GM21723 (cell line): ENCODE results near the gene TNNT3.

Experiments
- ATAC-seq: cut with Tn5 transposase; IDR thresholded peaks from one replicate; pipeline ENCODE4 v1.9.1; 2021; ENCODE audit warnings: mild to moderate bottlenecking, moderate library complexity; ENCODE audit not compliant: unreplicated experiment

The TNNT3 gene

DNA sequence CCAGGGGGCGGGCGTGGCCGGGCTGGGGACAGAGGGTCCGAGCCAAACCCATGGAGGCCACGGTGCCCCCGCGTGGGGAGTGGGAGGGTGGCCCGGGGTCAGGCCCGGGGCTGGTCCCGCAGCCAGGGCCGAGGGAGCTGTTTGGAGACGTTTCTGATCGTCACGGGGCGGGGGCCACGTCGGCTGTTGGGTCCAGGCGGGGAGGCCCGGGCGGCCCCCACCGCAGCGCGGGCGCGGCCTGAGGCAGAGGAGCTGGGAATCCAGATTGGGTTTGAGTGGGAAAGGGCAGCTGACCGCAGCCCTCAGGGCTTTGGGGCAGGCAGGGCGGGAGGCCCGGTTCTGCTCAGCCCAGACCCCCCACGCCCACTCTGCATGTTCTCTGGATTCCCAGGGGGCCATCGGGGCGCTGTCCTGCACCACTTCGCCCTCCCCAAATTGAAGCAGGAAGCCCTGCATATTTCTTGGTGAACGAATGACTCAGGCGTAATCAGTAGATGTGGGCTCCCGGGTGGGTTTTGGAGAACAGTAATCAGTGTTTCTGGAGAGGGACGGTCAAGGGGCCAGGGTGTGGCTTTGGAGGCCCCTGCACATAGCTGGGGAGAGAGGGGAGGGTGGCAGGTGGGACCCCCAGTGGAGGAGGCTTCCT is 28.2 kb downstream of the TNNT3 start:
- no peak for ATAC-seq

DNA sequence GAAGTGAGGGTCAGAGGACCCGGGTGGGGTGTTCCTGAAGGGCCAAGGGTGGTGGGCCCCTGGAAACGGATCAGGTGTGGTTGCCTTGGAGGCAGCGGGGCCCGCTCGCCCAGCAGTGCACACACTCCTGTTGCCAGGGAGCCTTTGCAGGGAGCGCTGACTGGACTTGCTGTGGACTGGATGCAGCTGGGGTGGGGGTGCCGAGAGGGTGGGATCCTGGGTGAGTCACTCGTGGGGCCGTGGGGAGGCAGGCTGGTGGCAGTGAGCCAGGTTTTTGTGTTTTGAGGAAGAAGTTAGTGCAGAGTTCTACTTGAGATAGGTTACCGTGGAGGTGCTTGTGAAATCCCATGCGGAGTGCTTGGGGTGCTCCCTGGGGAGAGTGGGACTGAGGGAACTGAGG is 28.9 kb downstream of the TNNT3 start:
- no peak for ATAC-seq

DNA sequence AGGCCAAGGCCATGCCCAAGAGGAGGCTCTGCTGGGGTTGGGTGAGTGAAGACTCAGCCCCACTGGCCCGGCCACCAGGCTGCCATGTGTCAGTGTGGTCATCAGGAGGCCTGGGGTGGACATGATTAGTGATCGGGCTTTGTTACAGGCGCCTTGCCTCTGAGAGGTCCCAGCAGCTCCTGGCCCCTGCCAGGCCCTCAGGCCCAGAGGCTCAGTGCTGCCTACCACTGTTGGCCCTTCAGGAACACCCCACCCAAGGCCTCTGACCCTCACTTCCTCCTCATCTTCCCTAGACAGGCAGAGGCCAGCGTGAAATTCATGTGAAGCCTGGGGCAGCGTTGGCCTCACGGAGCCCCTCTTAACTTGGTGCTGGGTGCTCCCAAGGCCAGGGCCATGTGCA is 29.8 kb downstream of the TNNT3 start:
- no peak for ATAC-seq

DNA sequence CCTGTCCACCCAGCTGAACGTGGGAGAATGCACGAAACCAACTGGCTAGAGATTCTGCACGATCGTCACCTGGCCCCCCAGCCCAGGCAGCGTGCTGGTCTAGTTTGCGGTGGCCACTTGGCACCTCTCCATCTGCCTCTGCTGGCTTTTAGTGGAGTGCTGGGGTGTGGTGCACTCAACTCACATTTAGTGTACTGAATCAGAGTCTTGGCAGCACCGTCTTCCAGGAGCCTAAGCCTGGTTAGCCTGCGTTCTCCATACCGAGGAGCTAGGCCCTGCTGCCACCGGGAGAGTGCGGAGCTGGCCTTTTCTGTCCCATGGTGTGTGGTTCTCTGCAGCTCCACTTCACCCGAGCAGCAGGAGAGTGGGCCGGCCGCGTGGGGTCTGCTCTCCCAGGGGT is 30.4 kb downstream of the TNNT3 start:
- no peak for ATAC-seq

DNA sequence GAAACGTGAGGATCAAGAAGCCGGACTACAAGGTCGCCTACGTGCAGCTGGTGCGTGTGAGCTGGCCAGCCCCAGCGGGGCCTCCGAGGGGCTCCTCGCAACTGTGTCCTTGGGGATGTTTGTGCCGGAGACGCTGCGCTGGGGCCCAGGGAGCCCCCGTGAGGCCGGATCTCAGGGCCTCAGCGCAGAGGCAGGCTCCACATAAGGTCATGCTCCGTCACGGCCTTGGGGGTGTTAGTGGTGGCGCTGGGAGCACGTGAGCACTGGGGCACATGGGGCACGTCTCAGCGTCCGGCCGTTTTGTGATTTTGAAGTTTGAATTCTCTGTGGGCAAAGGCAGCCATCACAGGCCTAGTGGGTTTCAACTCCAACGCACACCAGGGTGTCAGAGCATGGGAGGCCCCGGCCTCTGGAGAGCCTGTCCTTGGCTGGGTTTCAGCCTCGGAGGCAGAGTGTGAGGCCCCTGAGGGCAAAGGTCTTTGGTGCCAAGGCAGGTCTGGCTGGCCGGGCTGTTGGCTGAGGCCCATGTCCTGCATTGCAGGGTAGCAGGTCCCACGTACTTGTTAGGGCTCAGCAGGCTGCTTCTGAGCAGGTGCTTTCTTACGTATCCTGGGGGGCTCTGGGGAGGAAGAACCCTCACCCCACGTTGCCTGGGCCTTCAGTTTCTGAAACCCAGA is 33.4 kb downstream of the TNNT3 start:
- ATAC-seq = no peak

DNA sequence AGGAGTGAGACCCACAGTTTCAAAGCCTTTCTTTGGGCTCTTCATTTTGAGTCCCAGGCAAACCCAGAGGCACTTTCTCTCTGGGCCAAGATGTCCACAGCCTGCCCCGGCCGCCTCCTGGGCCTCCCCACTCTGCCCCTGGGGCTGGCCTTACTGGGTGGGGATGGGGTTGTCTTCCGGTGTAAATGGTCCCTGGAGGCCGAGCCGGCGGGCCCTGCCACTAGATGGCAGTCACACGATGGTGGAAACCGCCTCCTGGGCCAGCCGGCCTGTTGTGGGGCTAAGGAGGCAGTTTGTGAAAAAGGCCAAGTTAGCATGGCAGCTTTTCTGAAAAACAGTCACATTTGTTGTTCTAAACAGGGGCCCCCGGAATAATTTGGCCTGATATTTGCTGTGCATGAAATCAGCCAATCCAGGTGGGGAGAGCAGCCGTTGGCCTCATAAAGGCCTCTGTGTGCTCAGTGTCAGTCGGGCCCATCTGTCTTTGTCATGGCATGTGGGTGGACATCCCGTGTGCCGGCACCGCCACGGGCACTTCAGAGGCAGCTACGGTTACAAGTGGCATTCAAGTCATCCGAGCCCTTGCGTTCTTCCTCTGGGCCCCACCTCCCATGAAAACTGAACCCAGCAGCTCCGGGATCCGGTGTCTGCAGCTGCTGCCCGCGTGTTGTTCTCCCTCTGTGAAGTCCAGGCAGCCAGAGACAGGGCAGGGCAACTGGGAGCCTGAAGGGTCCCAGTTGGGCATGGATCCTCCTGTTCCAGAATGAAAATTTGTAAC is 34.2 kb downstream of the TNNT3 start:
- no peak for ATAC-seq

DNA sequence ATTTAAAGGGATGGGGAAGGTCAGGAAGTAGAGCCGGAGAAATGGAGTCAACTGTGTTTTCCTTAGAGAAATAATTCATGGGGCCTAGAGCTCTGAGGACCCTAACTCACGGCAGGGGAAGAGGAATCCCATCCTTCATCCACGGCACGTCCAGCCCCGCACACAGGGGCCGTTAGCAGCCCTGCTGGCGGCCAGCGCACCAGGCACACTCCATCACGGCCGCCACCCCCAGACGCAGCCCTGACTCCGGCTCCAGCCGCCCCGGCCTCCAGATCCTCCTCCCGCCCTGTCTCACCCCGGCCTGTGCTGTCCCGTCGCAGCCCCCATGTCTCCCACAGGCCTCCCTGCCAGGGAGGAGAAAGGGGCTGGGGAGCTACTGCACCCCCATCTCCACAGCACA is 38.9 kb downstream of the TNNT3 start:
- no peak for ATAC-seq

DNA sequence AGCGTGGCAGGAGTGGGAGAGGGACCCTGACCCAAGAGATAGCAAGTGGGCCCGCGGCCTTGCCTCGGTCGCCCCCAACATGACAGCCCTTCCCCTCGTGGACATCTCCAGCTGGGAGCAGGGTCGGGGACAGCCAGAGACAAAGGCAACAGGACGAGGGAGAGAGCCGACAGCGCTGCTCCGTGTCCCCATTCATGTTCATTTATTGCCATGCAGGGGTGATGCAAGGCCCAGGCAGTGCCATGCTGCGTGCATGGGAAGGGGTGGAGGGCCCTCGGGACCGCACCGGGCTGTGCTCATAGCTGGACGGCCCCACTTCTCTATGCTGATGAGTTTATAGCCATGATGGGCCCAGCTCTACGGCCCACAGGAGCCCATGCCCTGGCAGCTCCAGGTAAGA is 40.3 kb downstream of the TNNT3 start:
- ATAC-seq = no peak

DNA sequence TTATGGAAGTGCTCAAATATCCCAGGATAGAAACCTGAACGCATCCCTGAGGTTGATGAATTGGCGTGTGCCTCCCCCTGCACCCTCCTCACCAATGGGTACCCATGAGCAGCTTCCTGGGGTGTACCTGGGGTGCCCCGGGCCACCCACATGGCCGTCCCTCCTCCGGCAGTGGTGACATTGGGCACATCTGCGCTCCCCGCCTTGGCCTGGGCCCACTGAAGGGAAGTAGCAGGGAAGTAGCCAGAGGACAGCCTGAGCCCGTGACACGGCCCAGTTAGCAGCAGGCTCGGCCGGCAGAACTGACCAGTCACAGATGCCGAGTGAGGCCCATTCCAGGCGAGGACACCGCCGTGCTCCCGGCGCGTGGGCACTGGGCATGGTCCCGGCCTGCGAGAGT is 44.4 kb downstream of the TNNT3 start:
- no peak for ATAC-seq

DNA sequence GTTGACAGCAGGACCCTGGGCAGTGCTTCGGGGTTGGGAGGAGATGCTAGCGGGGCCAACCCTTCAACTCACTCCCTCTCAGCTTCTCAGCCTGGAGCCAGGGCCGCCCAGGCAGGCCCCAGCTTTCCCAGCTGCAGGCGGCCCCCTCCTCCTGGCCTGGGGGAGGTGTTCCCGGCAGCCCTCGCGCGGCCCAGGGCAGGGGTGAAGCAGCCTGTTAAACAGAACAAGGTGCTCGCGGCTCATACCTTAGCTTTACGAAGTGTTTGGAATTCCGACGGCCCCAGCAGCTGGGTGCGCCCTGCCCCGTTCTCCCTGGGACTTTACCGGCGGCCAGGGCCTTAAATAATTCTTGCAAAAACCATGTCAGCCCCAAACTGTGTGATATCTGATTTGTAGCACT is 44.8 kb downstream of the TNNT3 start:
- ATAC-seq = no peak

DNA sequence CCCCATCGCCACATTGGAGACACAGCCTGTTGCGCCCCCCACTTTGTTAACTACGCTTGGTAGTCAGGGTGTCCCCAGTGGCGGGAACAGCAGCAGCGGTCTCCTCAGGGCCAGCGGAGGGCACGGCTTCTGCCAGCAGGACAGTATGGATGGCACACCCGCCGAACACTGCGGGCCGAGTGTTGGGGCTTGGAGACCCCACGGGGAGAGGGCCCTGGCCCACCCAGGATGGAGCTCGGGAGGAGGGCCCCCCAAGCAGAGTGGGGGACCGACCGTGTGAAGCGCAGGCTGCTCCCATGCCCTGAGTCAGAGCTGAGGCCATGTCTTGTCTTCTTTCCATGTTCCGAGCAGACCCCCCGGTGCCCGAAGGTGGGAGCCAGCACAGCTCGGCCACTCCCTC is 45.5 kb downstream of the TNNT3 start:
- no peak for ATAC-seq

DNA sequence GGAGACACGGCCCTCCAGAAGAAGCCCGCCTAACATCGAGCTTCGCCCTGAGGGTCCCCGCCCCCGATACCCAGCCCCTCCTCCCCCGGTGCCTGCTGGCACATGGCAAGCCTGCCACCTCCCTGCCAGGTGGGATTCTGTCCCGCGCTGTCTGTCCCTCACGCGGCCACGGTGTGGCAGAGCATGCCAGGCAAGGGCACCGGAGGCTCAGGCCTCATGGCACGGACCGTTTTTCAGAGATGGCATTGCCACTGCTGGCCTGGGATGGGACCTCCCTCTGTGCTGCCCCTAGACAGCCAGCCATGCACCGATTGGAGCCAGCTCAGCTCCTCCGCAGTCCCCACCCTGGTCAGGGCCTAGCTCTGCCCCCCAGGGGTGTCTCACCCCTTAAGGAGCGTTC is 47.0 kb downstream of the TNNT3 start:
- ATAC-seq = no peak

DNA sequence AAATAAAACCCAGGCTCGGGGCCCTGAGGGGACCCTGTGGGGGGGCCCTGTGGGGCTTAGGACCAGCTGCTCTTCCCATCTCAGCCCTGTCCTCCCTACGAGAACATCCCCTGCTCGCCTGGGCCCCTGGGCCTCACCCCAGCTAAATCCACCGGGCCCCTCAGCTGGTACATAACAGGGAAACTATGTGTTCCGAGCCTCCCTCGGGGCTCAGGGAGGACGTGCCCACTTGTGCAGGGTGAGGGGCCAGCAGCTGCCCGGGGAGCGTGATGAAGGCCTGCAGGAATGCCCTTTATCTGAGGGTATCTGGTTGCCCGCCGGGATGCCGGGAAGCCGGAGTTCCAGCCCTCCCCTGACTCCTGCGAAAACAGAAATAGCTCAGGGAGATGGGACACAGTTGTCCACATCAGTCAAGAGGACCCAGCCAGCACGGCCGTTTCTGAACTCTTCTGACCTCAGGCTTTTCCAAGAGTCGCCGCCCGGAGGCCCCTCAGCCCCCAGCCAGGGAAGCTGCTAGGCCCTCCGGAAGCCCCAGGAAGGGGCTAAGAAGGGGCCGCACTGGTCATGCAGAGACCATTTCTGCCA is 48.2 kb downstream of the TNNT3 start:
- no peak for ATAC-seq

DNA sequence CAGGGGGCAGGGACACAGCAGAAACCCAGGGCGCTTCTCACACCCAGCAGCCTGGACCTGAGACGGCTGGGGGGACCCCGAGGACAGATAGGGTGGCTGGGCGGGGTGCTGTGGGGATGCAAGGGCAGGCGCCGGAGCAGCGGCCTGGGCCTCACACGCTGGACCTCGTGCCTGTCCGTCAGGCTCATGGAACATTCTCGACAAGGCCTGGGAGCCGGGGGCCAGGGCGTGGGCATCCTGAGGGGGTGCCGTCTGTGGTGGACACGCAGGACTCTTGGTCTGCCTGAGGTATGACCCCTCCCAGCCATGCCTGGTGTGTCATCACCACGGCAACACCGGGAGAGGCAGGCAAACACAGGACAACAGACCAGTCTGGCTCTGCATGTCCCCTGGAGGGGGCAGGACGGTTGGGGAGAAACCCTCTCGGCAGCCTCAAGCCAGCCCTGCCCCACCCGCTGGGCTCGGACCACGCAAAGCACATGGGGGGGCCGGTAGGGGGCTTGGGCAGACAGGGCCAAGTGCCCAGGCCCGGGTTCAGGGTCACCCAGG is 49.0 kb downstream of the TNNT3 start:
- ATAC-seq = no peak

DNA sequence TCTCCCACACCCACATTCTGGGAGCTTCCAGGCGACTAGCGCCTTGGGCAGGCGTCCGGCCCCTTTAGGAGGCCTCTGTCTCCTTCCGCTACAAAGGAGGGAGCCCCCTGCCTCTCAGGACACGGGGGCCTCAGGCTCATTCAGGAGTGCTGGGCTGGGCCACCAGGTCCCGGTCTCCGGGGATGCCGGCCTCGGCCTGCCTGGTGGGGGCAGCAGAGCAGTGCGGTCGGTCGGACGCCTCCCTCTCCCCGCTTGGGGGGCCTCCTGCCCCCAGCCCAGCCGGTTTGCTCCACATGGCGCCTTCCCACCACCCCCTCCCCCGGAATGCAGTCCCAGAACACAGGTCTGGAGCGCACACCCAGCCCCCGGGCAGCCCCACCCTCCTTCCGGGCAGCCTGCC is 49.5 kb downstream of the TNNT3 start:
- ATAC-seq = no peak

DNA sequence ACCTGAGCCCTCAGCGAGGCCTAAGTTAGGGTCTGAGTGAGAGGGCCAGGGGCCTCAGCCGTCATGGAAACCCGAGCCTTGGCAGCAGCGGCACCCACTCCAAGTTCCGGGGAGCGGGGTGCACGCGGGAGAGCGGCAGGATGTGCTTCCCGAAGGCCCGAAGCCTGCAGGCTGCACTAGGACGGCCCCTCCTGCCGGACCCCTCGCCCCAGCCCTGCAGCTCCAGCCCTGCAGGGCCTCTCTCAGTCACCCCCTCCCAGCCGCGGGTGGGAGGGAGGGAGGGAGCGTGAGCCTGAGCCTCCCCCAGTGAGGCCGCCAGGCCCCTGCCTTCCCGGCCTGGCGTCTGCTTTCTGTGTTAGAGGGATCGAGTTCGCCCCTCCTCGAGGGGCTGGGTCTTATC is 50.3 kb downstream of the TNNT3 start:
- ATAC-seq = no peak

DNA sequence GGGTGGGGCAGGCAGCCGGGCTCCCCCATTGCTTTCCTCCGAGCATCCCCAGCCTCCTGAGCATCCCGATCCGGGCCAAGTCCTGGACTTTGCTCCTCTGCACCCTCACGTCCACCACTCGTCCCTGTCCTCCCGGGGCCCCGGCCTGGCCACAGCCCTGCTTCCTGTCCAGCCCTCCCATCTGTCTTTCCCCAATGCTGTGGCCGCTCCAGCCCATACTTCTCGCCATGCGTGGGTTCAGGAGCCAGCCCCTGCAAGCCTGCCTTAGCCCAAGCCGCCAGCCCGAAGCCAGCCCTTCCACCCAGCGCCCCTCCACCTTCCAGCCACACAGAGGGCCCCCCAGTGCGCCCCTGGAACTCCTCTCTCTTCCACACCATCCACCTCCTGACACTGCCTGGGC is 51.5 kb downstream of the TNNT3 start:
- ATAC-seq = no peak

DNA sequence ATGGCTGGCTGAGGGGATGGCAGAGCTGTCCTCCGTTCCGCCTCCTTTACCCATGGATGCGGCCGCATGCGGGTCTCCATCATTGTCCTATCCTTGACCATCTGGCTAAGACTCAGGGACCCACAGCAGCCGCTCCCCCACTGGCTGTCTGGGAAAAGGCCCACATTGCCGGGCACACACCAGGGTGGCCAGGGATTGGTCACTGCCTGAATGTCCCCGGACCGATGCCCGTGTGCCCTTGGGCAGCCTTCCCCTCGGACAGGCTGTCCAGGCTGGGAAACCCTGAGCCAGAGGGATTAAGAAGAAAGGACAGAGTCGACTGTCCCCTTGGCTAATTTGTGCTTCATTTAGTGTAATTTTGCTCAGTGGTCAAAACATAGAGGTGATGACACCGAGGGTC is 55.7 kb downstream of the TNNT3 start:
- ATAC-seq = no peak

DNA sequence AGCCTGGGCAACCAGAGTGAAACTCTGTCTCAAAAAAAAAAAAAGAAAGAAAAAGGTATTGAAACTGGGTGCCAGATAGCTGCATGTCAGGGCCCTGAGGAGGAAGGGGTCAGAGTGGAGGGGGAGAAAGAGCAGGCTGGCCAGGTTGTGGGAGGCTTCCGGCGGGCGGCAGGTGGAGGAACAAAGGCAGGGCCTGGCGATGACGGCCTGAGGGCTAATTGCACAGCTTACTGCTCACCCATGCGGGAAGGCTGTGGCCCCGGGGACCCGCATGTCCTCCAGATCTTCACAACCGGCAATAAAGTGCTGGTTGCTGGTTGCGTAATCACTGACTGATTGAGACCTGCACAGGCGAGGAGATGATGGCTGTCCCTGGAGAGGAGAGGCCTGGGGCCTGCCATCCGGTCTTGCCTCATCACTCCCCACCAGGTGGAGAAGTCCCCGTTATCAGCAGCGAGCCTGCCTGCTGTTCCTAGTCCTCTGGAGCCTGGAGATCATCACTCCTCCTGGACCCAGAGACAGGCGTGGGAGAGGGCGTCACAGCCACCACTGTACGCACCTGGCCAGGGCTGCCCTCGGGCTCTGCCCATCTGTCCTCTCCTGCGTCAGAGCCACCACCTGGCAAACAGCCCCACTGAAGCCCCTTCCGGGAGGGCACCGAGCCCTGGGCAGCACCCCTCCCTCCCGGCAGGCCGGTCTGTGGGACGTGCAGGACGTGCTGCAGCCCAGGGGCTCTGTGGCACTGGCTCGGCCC is 59.4 kb downstream of the TNNT3 start:
- ATAC-seq = no peak

DNA sequence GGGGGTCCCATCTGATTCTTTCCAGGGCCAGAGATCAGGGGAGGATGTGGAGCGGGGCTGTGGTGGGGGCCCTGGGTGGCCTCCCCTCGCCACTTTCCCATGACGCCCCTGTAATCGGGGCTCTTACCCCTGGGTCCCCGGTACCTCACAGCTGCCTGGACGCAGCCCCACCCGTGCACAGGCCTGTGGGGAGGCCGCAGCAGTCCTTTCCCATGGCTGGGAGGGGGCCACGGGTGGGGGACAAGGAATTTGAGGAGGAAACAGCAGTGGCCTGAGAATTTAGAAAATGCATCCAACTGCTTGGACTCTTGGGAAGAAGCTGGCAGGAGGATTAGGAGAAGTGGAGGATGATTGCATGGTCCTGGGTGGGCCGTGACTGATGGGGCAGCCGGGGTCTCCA is 60.1 kb downstream of the TNNT3 start:
- ATAC-seq = no peak
